Measurements from ENCODE around the gene LRRC9. TPM values are rescaled to one million over a fixed set of nuclear protein-coding genes. Genes with fewer than 3 reads are reported as not detected.

The LRRC9 gene
- total and polyA plus RNA-seq, 2 of the 13 experiments (the other 11 are each of a cell fraction or from before 2014, with no cell fraction given) = 0.08 to 0.18 TPM

- TF ChIP-seq ZBTB10 (CRISPR knock-in tag; IDR thresholded peaks at IDR 0.05; ENCODE audit: borderline replicate concordance) (peak; percentile 50; the same call in 1 of the 2 replicates), AKNA (CRISPR knock-in tag; IDR thresholded peaks at IDR 0.05; ENCODE audit: borderline replicate concordance) (0 out of 2 replicates have a peak, but pooled peaks have one; percentile 63), ZNF510 (CRISPR knock-in tag; IDR thresholded peaks at IDR 0.05; ENCODE audit: low read depth) (no peak), ZBTB49 (CRISPR knock-in tag; IDR thresholded peaks at IDR 0.05; ENCODE audit: borderline replicate concordance) (no peak), ZNF580 (CRISPR knock-in tag; IDR thresholded peaks at IDR 0.05; ENCODE audit: borderline replicate concordance, low read depth) (no peak; the same call in 1 of the 2 replicates), ZBTB1 (CRISPR knock-in tag; IDR thresholded peaks at IDR 0.05; ENCODE audit: borderline replicate concordance) (no peak), TAF1 (CRISPR knock-in tag; IDR thresholded peaks at IDR 0.05) (peak; percentile 50; the same call in 1 of the 2 replicates), XBP1 (CRISPR knock-in tag; IDR thresholded peaks at IDR 0.05) (no peak), MED8 (CRISPR knock-in tag; IDR thresholded peaks at IDR 0.05; ENCODE audit: insufficient replicate concordance) (no peak), ZNF329 (CRISPR knock-in tag; IDR thresholded peaks at IDR 0.05; ENCODE audit: low read depth) (no peak), ZNF761 (CRISPR knock-in tag; conservative IDR thresholded peaks at IDR 0.05) (no peak), MBD4 (IDR thresholded peaks at IDR 0.05; ENCODE audit: borderline replicate concordance, low read length) (no peak)
Measured at GRCh38 chr14:59919570-59920377, at the start of gene LRRC9 (continued).

All from HepG2 (cell line).